ENCODE results near the gene TTC22.

Gene TTC22

GRCh38 chr1:54748094-54748835 lies 52.9 kb downstream of the TTC22 start:
- TF ChIP-seq, protein P1, sequence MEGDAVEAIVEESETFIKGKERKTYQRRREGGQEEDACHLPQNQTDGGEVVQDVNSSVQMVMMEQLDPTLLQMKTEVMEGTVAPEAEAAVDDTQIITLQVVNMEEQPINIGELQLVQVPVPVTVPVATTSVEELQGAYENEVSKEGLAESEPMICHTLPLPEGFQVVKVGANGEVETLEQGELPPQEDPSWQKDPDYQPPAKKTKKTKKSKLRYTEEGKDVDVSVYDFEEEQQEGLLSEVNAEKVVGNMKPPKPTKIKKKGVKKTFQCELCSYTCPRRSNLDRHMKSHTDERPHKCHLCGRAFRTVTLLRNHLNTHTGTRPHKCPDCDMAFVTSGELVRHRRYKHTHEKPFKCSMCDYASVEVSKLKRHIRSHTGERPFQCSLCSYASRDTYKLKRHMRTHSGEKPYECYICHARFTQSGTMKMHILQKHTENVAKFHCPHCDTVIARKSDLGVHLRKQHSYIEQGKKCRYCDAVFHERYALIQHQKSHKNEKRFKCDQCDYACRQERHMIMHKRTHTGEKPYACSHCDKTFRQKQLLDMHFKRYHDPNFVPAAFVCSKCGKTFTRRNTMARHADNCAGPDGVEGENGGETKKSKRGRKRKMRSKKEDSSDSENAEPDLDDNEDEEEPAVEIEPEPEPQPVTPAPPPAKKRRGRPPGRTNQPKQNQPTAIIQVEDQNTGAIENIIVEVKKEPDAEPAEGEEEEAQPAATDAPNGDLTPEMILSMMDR (IDR thresholded peaks at IDR 0.05; ENCODE audit: low read depth, low read length), result no peak
- H3K4me3 ChIP-seq (ENCODE audit: low read depth, low read length), result no peak overlapping the region

DNA sequence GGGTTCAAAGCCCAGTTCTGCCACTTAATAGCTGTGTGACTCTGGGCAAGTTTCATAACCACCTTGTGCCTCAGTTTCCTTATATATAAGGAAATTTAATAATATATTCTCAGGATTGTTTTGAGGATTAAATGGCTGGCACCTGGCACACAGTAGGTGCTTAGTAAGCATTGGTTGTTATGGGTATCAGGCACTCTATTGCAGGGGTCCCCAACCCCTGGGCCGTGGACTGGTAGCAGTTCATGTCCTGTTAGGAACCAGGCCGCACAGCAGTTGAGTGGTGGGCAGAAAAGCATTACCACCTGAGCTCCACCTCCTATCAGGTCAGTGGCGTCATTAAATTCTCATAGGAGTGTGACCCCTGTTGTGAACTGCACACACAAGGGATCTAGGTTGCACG lies 55.3 kb downstream of the TTC22 start:
- TF ChIP-seq, protein P1 (IDR thresholded peaks at IDR 0.05; ENCODE audit: low read depth, low read length), result no peak
- no peak overlapping the region for H3K4me3 ChIP-seq (ENCODE audit: low read depth, low read length)

GRCh38 chr1:54745274-54745673 lies 55.8 kb downstream of the TTC22 start:
- no peak overlapping the region for H3K4me3 ChIP-seq (ENCODE audit: low read depth, low read length)
- TF ChIP-seq, protein P1 (IDR thresholded peaks at IDR 0.05; ENCODE audit: low read depth, low read length), result no peak

DNA sequence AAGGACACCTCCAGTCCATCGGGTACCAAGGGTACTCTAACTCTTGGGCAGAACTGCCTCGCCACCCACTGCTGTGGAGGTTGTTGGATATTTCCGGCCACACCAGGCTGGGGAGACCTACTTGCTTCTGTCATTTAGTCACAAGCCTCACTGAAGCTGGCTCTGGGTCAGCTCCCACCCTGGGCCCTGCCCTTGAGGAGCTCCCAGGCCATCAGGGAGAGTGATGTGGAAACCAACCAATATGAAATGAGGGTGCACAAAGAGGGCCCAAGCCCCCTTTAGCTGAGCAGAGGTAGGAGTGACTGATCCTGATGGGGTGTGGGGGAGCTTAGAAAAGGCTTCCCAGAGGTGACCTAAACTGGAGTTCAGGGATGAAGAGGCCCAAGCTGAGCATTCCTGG lies 56.4 kb downstream of the TTC22 start:
- TF ChIP-seq, protein P1 (IDR thresholded peaks at IDR 0.05; ENCODE audit: low read depth, low read length), result no peak

GRCh38 chr1:54743416-54744226 lies 57.5 kb downstream of the TTC22 start:
- TF ChIP-seq, protein P1 (IDR thresholded peaks at IDR 0.05; ENCODE audit: low read depth, low read length), result no peak
- H3K4me3 ChIP-seq (ENCODE audit: low read depth, low read length), result no peak overlapping the region

More for the DNA sequence above, 56.4 kb downstream of the TTC22 start:
- H3K4me3 ChIP-seq (ENCODE audit: low read depth, low read length), result no peak overlapping the region

DNA sequence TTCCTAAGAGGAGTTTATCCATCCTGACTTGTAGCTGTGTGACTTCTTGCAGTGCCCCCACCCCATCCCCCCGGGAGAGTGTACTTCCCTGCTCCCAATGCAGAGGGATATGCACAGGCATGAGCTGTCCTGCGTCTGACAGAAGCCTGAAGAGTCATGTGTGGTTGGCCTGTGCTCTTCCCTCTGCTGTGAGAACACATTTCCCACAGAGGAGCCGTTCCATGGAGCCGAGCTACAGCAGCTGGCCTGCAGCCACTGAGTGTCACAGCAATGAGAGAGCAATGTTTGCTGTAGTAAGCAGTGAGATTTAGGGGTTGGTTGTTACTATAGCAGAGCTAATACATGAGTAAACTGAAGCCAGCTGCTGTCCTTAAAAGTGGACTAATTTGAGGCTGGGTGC lies 58.8 kb downstream of the TTC22 start:
- no peak overlapping the region for H3K4me3 ChIP-seq (ENCODE audit: low read depth, low read length)
- TF ChIP-seq, protein P1 (IDR thresholded peaks at IDR 0.05; ENCODE audit: low read depth, low read length), result no peak

- H3K4me3 ChIP-seq (ENCODE audit: low read depth, low read length), result no peak overlapping the region
- TF ChIP-seq, protein P1 (IDR thresholded peaks at IDR 0.05; ENCODE audit: low read depth, low read length), result no peak
Measured at GRCh38 chr1:54741531-54741930, 59.6 kb downstream of the TTC22 start.
